GM18907 (cell line): Measurements from ENCODE around the gene CD6.

Source experiments
- ATAC-seq: cut with Tn5 transposase; IDR thresholded peaks from one replicate; pipeline ENCODE4 v1.9.1; 2021; ENCODE audit warnings: mild to moderate bottlenecking, moderate library complexity; ENCODE audit not compliant: unreplicated experiment

CD6 gene

DNA sequence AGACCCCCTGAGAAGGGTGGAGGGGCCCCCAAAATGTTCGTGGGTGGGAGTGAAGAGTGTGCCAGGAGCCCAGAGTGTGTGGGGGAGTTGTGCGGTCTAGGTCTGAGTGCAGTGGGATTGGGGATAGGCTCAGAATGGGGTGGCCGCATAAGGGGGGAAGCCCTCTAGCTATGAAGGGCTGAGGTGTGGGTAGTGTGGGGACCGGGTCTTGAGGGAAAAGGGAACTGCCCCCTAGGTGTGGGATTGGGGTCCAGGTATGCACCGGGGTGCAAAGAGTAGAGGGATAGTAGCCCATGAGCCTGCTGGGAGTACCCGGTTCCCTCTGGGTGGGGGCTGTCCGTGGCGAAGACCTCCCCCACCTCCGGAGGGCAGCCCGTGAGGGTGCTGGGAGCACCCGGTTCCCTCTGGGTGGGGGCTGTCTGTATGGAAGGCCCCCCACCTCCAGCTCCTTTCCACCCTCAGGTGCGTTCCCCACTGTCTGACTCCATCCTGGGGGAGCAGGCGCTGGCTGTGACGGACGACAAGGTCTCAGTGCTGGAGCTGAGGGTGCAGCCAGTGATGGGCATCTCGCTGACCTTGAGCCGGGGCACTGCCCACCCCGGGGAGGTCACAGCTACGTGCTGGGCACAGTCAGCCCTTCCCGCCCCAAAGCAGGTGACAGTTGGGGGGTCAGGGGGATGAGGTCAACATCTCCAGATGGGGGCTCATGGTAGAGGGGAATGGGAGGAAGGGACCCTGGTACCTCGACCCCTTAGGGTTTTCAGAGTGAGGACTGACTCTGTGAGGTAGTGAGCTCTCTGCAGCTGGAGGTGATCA, 36.5 kb upstream of the CD6 start:
- no peak for ATAC-seq

DNA sequence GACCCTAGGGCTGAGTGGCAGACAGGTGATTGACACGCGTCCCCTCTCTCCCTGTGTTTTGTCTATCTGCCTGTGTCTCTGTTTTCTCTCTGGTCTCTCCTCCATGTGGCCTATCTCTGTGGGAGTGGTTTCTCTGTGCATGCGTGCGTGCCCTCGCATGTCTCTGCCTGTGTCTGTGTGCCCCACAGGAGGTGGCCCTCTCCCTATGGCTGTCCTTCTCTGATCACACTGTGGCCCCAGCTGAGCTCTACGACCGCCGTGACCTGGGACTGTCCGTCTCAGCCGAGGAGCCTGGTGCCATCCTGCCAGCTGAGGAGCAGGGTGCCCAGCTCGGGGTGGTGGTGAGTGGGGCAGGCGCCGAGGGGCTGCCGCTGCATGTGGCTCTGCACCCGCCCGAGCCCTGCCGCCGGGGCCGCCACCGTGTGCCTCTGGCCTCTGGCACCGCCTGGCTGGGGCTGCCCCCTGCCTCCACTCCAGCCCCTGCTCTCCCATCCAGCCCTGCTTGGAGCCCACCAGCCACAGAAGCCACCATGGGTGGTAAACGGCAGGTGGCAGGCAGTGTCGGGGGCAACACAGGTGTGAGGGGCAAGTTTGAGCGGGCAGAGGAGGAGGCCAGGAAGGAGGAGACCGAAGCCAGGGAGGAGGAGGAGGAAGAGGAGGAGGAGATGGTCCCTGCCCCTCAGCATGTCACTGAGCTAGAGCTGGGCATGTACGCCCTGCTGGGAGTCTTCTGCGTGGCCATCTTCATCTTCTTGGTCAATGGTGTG, 35.6 kb upstream of the CD6 start:
- no peak for ATAC-seq

DNA sequence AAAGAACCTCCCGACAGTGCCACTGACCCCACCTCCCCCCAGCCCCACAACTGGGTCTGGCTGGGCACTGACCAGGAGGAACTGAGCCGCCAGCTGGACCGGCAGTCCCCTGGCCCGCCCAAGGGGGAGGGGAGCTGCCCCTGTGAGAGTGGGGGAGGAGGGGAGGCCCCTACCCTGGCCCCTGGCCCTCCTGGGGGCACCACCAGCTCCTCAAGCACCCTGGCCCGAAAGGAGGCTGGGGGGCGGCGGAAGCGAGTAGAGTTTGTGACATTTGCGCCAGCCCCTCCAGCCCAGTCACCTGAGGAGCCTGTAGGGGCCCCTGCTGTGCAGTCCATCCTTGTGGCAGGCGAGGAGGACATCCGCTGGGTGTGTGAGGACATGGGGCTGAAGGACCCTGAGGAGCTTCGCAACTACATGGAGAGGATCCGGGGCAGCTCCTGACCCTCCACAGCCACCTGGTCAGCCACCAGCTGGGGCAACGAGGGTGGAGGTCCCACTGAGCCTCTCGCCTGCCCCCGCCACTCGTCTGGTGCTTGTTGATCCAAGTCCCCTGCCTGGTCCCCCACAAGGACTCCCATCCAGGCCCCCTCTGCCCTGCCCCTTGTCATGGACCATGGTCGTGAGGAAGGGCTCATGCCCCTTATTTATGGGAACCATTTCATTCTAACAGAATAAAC, 34.9 kb upstream of the CD6 start:
- ATAC-seq, result no peak

DNA sequence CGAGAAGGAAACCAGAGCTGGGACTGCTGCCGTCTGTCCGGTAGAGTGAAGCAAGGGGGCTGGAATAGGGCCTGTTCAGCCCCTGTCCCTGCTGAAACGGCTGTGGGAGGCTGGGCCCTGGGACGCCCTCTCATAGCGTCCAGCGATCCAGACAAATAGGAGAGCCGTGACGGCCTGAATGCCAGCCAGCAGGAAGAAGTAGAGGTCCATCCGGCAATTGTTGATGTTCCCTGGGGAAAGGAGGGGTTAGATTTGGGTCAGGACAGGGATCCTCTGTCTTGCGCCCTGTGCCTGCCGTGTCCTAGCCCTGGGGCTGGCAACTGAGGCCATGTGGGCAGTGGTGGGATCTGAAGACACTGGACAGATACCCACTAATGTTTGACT, 34.3 kb upstream of the CD6 start:
- ATAC-seq, result no peak

DNA sequence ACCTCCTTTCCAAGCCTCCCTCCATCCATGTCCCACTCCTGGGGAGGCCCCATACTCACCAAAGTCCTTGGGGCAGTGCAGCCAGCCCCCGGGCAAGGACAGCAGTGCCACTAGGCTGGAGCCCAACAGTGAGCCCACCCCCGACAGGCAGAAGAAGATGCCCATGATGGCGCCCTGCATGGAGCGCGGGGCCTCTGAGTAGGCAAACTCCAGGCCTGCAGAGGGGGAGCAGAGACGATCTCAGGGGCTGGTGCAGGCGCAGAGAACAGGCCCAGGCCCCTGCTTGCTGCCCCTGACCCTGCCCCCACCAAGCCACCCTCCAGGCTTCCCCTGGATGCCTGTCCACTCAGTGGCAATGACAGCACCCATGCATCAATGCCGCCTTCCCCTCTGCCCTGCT, 33.7 kb upstream of the CD6 start:
- ATAC-seq, result no peak

DNA sequence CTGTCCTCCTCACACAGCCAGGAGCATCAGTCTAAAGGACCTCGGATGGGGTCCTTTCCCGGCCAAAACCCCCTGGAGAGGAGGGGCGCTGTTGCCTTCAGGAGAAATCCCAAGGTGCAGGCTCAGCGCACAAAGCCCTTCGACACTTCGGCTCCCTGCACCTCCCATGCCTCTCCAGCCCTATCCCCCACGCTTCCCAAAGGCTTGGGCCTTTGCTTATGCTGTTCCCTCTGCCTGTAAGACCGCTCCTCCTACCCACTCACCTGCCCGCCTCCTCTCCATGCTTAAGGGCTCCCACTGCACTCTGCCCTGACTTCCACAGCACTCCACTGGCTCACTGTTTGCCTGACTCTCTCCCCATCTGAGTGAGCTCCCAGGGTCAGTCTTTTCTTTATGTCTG, 33.0 kb upstream of the CD6 start:
- no peak for ATAC-seq

DNA sequence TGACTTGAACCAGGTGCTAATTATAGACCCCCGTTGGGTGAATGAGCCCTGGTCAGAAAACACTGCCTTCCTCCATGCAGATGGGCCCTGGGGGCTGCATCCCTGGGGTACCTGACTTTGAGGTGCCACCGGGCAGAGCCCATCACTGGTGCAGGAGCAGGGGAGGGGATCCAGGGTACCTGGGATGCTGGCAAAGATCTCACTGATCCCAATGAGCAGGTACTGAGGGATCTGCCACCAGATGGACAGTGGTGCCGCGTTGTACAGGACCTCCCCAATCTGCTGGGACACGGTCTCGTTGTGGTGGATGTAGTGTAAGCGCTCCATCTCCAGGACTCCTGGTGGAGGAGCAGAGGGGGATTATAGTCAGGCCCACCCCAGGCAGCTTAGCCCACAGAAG, 32.2 kb upstream of the CD6 start:
- ATAC-seq, result no peak

DNA sequence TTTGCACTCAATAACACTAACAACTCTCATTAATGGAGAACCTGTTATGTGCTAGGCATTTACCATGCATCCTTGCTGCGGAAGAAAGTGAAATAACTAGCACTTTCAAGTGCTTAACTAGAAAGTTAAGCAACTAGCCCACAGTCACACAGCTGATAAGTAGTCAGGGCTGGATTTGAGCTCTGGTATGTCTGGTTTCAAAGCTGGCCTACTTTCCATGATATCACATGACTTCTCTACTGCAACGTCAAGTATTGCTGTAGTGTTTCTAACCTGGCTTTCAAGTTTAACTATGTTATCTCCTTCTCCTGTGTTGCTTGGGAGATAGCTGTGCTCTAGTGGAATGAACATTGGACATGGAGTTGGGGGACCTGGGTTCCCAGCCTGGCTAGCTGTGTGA, 31.6 kb upstream of the CD6 start:
- no peak for ATAC-seq

DNA sequence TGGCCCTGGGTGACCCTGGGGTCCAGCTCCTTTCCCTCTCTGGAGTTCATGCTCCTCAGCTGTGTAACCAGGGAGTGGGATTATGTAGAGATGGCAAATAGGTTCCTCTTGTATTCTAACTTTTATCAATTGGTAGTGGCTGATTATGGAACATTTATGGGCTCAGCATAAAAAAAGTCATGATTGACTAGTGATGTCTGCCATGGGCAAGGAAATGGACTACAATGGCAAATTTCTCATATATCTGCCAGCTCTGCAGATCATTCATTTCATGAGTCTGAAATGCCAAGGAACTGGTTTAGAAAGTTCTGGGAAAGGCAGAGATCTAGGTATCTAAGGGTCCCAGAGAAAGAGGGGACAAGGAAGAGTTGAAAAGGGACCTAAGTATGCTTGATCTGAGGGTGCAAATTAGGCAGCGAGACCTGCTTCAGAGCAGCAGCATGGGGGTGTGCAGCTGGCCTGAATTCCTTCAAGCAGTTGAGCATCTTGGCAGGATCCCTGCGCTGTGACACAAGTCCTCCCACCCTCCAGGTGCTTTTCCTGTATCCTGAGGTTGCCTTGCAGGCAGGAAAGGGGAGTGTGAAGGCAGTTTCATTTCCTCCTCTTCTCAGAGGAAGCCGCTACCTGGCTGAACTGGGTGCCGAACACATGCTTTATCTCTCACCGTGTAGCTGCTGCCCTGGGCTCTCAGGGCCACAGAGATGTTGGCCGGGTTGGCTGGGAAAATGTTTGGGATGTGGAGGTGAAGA, 29.9 kb upstream of the CD6 start:
- ATAC-seq, result no peak

DNA sequence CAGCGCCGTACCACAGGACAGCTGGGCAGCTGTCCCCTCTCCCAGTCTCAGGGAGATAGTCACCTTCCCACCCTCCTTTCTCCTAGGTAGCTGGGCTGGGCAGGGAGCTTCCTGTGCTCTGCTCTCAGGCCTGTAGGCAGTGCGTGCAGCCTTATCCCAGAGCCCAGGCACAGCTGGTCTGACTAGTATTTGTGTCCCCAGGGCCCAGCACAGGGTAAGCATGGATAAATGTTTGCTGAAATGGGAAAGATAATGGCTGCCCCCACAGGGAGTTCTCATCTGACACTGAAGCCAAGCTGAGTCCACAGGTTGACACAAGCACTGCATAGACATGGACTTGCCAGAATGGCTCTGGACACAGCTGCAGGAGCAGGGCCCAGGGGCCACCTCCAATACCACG, 29.3 kb upstream of the CD6 start:
- ATAC-seq, result no peak

DNA sequence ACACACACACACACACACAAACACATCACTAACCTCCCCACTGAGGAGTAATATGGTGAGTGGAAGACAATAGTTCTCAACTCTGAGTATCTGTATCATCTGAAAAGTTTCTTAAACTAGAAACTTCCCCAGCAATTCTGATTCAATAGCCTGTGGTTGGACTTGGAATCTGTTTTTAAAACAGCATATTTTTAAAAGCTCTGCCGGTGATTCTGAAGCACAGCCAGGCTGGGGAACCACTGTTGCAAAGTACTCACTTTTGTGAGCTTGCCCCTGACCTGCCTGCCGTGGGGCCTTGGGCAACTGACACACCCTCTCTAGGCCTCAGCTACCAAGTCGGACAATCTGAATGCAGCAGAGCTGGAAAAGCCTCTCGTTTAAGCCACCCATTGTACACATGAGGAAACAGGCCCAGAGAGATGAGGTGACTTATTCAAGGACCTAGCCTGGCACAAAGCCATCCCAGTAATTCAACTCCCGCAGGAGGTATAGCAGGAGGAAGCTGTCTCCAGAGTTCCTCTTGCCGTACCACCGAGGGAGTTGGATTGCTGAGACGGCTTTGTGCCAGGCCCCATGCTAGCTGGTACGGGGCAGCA, 28.4 kb upstream of the CD6 start:
- no peak for ATAC-seq

DNA sequence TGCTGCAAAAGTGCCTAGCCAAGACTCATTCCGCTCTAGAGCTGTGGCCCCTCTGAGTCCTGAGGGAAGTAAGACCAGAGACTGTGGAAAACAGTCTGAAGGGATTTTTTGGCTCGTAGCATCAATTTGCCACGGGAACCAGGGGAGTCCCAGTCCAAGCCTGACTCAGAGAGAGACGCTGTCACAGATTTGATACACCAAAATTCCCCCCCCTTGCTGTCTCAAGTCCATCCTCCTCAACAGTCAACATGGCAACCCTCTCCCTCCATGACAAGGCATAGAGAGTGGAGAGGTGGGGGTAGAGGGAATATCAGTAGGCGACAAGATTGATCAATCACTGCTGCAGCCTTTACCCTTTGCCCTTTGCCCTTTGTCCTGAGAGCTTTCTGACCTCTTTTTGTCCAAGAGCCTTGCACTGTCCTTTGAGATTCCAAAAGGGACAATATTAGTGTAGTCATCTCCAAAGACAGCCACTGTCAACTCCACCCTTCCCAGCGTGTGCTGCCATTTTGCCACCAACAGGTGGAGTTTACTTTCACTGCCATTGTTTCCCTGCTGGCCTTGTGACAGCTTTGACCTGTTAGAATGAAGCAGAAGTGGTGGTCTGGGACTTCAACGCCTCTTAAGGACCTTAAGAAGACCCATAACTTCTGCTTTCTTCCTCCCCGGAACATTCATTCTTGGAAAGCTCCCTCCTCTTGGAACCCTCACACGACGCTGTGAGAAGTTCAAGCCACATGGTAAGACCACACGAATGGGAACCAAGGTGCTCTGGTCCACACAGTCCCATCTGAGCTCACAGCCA, 26.8 kb upstream of the CD6 start:
- ATAC-seq, result no peak

DNA sequence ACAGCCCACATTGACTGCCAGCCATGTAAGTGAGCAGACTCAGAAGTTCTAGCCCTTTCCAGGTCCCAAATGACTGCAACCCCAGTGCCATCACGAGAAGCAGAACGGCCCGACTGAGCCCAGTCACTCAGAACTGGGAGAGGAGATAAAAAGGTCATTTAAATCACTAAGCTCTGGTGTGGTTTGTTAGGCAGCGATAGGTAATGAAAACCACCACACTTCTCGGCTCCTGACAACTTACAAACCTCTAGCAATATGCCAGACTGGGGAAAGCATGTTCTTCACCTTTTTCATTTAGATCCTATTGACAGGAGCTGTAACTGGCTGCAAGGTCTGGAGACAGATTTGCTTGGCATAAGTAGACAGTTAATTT, 26.2 kb upstream of the CD6 start:
- no peak for ATAC-seq

DNA sequence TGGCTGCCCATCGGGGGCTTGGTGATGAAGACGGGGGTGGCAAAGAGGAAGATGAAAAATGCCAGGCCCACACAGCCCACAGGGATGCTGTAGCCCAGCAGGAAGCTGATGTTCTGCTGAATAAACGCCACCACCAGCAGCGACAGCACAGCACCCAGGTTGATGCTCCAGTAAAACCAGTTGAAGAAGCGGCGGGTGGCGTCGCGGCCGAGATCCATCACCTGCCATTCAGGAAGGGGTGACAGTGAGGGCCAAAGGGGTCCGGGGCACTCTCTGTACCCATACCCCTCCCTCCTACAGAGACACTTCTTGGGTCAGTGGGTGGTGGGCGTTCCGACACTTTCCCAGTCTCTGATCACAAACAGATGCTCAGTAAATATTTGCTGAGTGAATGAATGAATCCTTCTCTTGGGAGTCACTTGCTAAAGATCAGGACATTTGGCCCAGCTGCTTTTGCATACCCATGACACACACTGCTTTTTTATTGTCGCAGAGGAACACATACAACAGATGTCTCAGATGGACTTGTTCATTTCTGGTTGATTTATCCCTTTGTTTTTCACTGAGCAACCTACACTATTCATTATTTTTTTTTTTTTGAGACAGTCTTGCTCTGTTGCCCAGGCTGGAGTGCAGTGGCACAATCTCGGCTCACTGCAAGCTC, 24.7 kb upstream of the CD6 start:
- no peak for ATAC-seq

DNA sequence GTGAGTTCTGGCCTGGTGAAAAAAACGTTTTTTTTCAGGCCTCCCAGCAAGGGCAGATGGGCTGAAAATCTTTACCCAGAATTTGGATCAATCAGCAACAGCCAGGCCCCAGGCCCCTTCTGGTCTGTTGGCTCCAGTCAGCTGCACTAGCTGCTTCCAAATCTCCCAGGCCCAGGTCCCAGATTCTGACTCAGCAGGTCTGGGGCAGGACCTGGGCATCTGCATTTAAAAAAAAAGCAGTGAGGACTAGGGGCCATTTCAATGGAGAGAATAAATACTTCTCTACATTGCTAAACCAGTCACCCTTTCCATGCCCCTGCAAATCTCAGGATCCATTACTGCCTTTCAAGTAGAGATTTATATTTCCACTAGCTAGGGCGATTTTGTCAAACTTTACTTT, 23.8 kb upstream of the CD6 start:
- ATAC-seq, result no peak

DNA sequence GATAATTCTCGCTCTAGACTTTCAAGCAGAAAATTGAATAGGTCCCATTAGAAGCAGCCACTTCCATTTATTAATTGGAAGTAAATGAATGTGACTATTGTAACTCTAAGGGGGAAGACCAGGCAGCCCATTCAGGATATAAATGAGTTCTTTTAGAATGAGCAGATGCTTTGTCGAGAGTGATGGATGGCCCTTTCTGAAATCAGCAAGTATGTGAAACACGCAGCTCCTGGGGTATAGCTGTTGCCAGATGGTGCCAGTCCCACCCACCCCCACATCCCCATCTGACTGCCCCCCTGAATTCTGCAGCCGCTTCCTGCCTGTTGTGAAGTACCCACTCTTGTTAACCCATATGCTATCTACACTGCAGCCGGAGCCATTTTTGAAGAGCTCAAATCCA, 23.2 kb upstream of the CD6 start:
- no peak for ATAC-seq

DNA sequence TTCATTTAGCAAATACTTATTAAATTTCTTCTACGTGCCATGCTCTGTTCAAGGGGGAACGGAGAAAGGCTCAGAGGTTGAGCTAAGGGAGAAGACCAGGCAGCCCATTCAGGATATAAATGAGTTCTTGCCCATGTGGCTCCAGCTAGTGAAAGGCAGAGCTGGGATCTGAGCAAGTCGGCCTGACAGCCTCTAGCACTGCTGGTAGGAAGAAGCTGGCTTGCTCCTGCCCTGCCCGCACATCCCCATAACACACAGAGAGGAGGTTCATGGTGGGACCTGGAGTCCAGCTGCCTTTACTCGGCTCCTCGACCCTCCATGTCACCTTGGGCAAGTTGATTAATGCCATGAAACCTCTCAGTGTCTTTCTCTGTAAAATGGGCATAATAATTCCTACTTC, 21.5 kb upstream of the CD6 start:
- ATAC-seq, result no peak

DNA sequence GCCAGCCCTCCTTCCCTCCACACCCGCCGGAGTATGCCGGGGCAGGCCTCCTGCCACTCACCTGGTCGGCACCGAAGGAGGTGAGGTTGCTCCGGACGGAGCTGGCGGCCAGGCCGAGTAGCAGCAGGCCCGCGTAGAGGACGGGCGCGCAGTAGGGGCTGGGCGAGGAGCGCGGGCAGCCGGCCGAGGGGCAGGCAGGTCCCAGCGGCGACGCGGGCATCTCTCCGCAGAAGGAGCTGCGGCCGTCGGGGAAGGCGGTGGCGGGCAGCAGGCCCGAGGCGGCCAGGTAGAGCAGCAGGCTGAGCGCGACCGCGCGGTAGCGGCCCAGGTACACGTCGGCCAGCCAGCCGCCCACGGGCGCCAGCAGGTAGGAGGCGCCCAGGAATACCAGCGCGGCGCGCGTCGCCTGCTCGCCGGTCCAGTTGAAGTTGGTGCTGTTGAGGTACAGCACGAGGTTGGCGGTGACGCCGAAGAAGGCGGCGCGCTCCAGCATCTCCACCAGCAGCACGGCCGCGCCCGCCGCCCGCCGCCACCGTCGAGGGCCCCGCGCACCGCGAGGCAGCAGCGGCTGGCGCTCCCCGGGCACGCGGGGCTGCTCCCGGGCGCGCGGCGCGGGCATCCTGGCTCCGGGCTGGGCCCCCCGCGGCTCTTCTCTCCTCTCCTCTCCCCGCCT, 20.4 kb upstream of the CD6 start:
- no peak for ATAC-seq

DNA sequence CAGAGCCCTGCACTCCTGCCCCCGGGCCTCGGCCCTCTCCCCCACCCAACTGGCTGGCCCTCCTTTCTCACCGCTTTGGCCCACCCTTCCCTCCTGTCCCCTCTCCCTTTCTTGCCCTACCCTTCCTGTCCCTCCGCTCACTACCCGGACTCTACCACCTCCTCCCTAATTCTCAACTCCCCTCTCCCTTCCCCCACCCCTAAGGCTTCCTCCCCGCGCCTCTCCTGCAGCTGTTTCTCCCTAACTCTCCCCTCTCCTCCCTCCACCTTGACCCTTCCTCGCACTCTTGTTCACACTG, 19.9 kb upstream of the CD6 start:
- no peak for ATAC-seq
